ENCODE data around the gene RIPOR3. TPM values are rescaled to one million over a fixed set of nuclear protein-coding genes. Genes with fewer than 3 reads are reported as not detected.

RIPOR3 gene
- polyA plus RNA-seq, 1 of the 3 experiments (the other 2 are of a cell fraction): 1.2 TPM

GRCh38 chr20:50648651-50649050, 42.7 kb downstream of the RIPOR3 start (continued):
- no peak for TF ChIP-seq IRF3 (IDR thresholded peaks at IDR 0.05; ENCODE audit: low read depth, low read length)
- TF ChIP-seq NFIC (IDR thresholded peaks at IDR 0.05; ENCODE audit: borderline replicate concordance): no peak
- TF ChIP-seq TAF1 (IDR thresholded peaks at IDR 0.05; ENCODE audit: borderline replicate concordance, low read depth, low read length): no peak

GRCh38 chr20:50646483-50646996, 44.8 kb downstream of the RIPOR3 start:
- ChIA-PET CTCF (interaction anchor here (1.1 to 3.1 kb wide), 3 partner anchors 9 to 26 kb away, joined by 3 to 12 read pairs (median 7); no protein-coding TSS in a partner anchor), POLR2A (no interaction called here)
- H3K27me3 ChIP-seq (ENCODE audit: insufficient read depth): no peaks in the 10 kb centered on the region
- H3K9ac ChIP-seq: no peak overlapping the region
- H3K4me3 ChIP-seq (ENCODE audit: low read depth in 2 of 2, low read length in 1 of 2): no peak overlapping the region
- H2AFZ ChIP-seq (ENCODE audit: low read depth): no peak overlapping the region
- no peak for TF ChIP-seq IRF3 (IDR thresholded peaks at IDR 0.05; ENCODE audit: low read depth, low read length)
- no peak for TF ChIP-seq USF1 (IDR thresholded peaks at IDR 0.05; ENCODE audit: borderline replicate concordance, low read depth)
- TF ChIP-seq CTCF (IDR thresholded peaks at IDR 0.05): peak; percentile 44
- no peak for TF ChIP-seq ELF1 (IDR thresholded peaks at IDR 0.05)
- TF ChIP-seq YY1 (IDR thresholded peaks at IDR 0.05; ENCODE audit: low read depth): no peak
- no peak for TF ChIP-seq TAF1 (IDR thresholded peaks at IDR 0.05; ENCODE audit: borderline replicate concordance, low read depth, low read length)
- no peak for TF ChIP-seq MEF2A (IDR thresholded peaks at IDR 0.05; ENCODE audit: borderline replicate concordance, low read depth)
- 79% methylated on average over 1 of the region's 1 CpG for WGBS (ENCODE audit: low lambda C conversion rate)
- no peak for DNase-seq
- H3K9me2 ChIP-seq: no peaks in the 10 kb centered on the region
- no peaks in the 10 kb centered on the region for H3K79me2 ChIP-seq (ENCODE audit: insufficient read depth)
- no peaks in the 10 kb centered on the region for H3K36me3 ChIP-seq (replicated peaks in 1 of 2; ENCODE audit: control insufficient read depth in 1 of 2, insufficient read depth in 2 of 2, low read length in 1 of 2)
- H3F3A ChIP-seq (replicated peaks; ENCODE audit: insufficient read depth): peaks cover 12% of the 10 kb centered on the region
- H3K4me1 ChIP-seq (ENCODE audit: control insufficient read depth in 1 of 2, insufficient read depth in 2 of 2, low read depth in 1 of 2, low read length in 1 of 2): peaks cover 8 to 22% of the 10 kb centered on the region in 2 experiments; a peak in 3 of 4 replicates
- H3K9me3 ChIP-seq: no peaks in the 10 kb centered on the region
- H3K4me2 ChIP-seq: no peak overlapping the region
- no peaks in the 10 kb centered on the region for H4K20me1 ChIP-seq (ENCODE audit: insufficient read depth)
- H3K27ac ChIP-seq (ENCODE audit: low read depth in 2 of 2, low read length in 1 of 2): peak overlapping the region; percentile 44 to 84; a peak in 3 of 4 replicates

Measured in SK-N-SH (cell line).